Parathyroid adenoma (tissue), 2 donors: ENCODE measurements around the gene KLF16.

Source experiments
- H2AFZ ChIP-seq: fragments of 300-600 bp; sonication (generic); one replicate; pipeline ENCODE4 v1.7.0; 2017; ENCODE audit warnings: antibody characterized with exemption, mild to moderate bottlenecking
- H3K27ac ChIP-seq: fragments of 300-600 bp; sonication (generic); one replicate; pipeline ENCODE4 v1.7.0; 2017
- H3K27me3 ChIP-seq: fragments of 300-600 bp; sonication (generic); one replicate; pipeline ENCODE4 v1.7.0; 2017; ENCODE audit warnings: low read length; ENCODE audit not compliant: control insufficient read depth, insufficient read depth
- H3K36me3 ChIP-seq: fragments of 300-600 bp; sonication (generic); one replicate; pipeline ENCODE4 v1.7.0; 2017; ENCODE audit warnings: low read length; ENCODE audit not compliant: control insufficient read depth, insufficient read depth
- H3K4me1 ChIP-seq: fragments of 300-600 bp; sonication (generic); one replicate; pipeline ENCODE4 v1.7.0; 2017; ENCODE audit warnings: control low read depth
- H3K4me2 ChIP-seq: fragments of 300-600 bp; sonication (generic); one replicate; pipeline ENCODE4 v1.7.0; 2017; ENCODE audit warnings: low read length
- H3K4me3 ChIP-seq: fragments of 300-600 bp; sonication (generic); one replicate; pipeline ENCODE4 v1.7.0; 2017; ENCODE audit warnings: low read depth, low read length
- H3K79me2 ChIP-seq: fragments of 300-600 bp; sonication (generic); one replicate; pipeline ENCODE4 v1.7.0; 2017; ENCODE audit warnings: control low read depth
- H3K9ac ChIP-seq: fragments of 300-600 bp; sonication (generic); one replicate; pipeline ENCODE4 v1.7.0; 2017; ENCODE audit warnings: mild to moderate bottlenecking
- H3K9me3 ChIP-seq: fragments of 300-600 bp; sonication (generic); one replicate; pipeline ENCODE4 v1.7.0; 2017; ENCODE audit warnings: low read length; ENCODE audit not compliant: control insufficient read depth
- TF ChIP-seq, protein P1 (sequence below): fragments of 300-600 bp; sonication (generic); IDR thresholded peaks from one replicate; pipeline ENCODE4 v1.7.0; 2017; ENCODE audit warnings: antibody characterized with exemption, mild to moderate bottlenecking
- donor health status: primary hyperparathyroidism.

The KLF16 gene

DNA sequence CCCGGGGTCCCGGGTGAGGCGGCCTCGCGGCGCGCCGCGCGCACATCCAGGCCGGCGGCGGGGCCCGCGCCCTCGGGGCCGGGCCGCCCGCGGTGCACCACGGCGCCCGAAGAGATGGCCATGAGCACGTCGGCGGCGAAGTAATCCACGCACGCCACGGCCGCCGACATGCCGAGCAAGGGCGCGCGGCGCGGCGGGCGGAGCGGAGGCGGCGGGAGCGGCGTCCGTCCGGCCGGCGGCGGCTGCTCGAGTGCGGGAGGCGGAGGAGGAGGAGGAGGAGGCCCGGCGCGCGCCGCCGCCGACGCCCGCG is at the start of gene KLF16:
Gene KLF16 (minus strand): TSS at position 252 of the 310 bp plus-strand sequence. CDS start 82 bp downstream, at position 170.
- TF ChIP-seq, protein P1, sequence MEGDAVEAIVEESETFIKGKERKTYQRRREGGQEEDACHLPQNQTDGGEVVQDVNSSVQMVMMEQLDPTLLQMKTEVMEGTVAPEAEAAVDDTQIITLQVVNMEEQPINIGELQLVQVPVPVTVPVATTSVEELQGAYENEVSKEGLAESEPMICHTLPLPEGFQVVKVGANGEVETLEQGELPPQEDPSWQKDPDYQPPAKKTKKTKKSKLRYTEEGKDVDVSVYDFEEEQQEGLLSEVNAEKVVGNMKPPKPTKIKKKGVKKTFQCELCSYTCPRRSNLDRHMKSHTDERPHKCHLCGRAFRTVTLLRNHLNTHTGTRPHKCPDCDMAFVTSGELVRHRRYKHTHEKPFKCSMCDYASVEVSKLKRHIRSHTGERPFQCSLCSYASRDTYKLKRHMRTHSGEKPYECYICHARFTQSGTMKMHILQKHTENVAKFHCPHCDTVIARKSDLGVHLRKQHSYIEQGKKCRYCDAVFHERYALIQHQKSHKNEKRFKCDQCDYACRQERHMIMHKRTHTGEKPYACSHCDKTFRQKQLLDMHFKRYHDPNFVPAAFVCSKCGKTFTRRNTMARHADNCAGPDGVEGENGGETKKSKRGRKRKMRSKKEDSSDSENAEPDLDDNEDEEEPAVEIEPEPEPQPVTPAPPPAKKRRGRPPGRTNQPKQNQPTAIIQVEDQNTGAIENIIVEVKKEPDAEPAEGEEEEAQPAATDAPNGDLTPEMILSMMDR = no peak
- peaks cover 19% of the 10 kb centered on the region for H3K4me1 ChIP-seq
- peaks cover 6% of the 10 kb centered on the region for H3K79me2 ChIP-seq
- H3K9ac ChIP-seq = no peak within 1 kb of the TSS
- H3K27me3 ChIP-seq = no peaks in the 10 kb centered on the region
- peak within 1 kb of the TSS; percentile 83 for H2AFZ ChIP-seq
- H3K4me2 ChIP-seq = peak within 1 kb of the TSS; percentile 91
- no peaks in the 10 kb centered on the region for H3K9me3 ChIP-seq
- peak within 1 kb of the TSS; percentile 66 for H3K27ac ChIP-seq
- H3K36me3 ChIP-seq = no peaks in the 10 kb centered on the region
- H3K4me3 ChIP-seq = peak within 1 kb of the TSS; percentile 71

DNA sequence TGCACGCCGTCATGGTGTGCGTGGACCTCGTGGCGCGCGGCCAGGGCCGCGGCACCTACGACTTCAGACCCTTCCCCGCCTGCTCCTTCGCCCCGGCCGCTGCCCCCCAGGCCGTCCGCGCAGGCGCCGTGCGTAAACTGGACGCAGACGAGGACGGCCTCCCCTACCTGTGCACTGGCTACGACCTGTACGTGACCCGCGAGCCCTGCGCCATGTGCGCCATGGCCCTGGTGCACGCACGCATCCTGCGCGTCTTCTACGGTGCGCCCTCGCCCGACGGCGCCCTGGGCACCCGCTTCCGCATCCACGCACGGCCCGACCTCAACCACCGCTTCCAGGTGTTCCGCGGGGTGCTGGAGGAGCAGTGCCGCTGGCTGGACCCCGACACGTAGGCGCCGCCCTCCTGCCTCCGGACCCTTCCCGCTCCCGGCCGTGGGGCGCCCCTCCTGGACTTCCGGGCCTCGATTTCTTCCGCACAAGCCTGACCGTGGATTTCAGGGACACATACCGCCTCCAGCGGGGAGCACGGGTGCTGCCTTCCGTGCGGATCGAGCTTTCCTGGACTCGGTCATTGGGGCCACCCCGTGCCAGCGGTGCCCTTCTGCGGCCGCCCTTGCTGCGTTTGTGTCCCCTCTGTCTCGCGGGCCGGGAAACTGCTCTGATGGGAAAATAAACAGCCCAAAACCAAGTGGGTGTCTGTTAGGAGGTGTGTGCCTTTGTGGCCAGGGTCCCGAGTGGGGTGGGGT is 49.6 kb upstream of the KLF16 start:
- Histone ChIP-seq H3K36me3 (no peaks in the 10 kb centered on the region), H2AFZ (no peak overlapping the region), H3K4me1 (peaks cover 4% of the 10 kb centered on the region), H3K9ac (no peak overlapping the region), H3K4me2 (no peak overlapping the region), H3K9me3 (no peaks in the 10 kb centered on the region), H3K4me3 (no peak overlapping the region), H3K27ac (no peak overlapping the region), H3K27me3 (no peaks in the 10 kb centered on the region), H3K79me2 (peaks cover 2% of the 10 kb centered on the region)
- TF ChIP-seq, protein P1 = no peak

DNA sequence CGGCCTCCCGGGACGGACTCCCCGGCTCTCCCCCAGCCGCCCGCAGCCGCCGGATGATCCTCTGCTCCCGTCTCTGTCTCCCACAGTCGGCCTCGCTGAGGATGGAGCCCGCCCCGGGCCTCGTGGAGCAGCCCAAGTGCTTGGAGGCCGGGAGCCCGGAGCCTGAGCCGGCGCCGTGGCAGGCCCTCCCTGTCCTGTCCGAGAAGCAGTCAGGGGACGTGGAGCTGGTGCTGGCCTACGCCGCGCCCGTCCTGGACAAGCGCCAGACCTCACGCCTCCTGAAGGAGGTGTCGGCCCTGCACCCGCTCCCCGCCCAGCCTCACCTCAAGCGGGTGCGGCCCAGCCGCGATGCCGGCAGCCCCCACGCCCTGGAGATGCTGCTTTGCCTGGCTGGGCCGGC is 48.6 kb upstream of the KLF16 start:
- no peaks in the 10 kb centered on the region for H3K36me3 ChIP-seq
- H3K9me3 ChIP-seq = no peaks in the 10 kb centered on the region
- no peak overlapping the region for H3K27ac ChIP-seq
- peaks cover 2% of the 10 kb centered on the region for H3K79me2 ChIP-seq
- H3K9ac ChIP-seq = no peak overlapping the region
- no peak overlapping the region for H2AFZ ChIP-seq
- no peak overlapping the region for H3K4me3 ChIP-seq
- TF ChIP-seq, protein P1 = no peak
- H3K27me3 ChIP-seq = no peaks in the 10 kb centered on the region
- H3K4me2 ChIP-seq = no peak overlapping the region
- peaks cover 4% of the 10 kb centered on the region for H3K4me1 ChIP-seq

DNA sequence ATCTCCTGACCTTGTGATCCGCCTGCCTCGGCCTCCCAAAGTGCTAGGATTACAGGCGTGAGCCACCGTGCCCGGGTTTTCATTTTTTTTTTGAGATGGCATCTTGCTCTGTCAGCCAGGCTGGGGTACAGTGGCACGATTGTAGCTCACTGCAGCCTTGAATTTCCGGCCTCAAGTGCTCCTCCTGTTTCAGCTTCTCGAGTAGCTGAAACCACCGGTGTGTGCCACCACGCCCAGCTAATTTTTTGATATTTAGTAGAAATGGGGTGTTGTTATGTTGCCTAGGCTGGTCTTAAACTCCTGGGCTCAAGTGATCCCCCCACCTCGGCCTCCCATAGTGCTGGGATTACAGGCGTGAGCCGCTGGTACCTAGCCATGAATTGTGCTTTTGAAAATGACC is 47.7 kb upstream of the KLF16 start:
- H2AFZ ChIP-seq = no peak overlapping the region
- H3K36me3 ChIP-seq = no peaks in the 10 kb centered on the region
- no peaks in the 10 kb centered on the region for H3K9me3 ChIP-seq
- H3K9ac ChIP-seq = no peak overlapping the region
- H3K4me1 ChIP-seq = peaks cover 4% of the 10 kb centered on the region
- H3K4me3 ChIP-seq = no peak overlapping the region
- peaks cover 5% of the 10 kb centered on the region for H3K79me2 ChIP-seq
- TF ChIP-seq, protein P1 = no peak
- no peak overlapping the region for H3K27ac ChIP-seq
- no peak overlapping the region for H3K4me2 ChIP-seq
- H3K27me3 ChIP-seq = no peaks in the 10 kb centered on the region

DNA sequence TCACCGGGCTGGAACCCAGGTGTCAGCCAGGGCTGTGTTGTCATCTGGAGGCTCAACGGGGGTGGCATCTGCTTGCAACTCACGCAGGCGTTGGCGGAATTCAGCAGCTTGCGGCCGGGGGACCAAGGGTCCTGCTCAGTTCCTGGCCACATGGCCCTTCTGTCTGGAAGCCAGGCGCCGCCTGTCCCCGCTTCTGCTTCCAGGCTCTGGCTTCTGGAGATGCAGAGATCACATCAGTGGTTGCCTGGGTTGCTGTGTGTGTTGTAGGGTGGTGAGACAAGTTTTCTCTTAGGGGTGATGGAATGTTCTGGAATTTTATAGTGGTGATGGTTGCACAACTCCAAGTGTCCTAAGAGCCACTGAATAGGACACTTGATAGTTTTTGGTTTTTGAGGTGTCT is 46.8 kb upstream of the KLF16 start:
- no peak overlapping the region for H3K9ac ChIP-seq
- H2AFZ ChIP-seq = no peak overlapping the region
- TF ChIP-seq, protein P1 = no peak
- peaks cover 4% of the 10 kb centered on the region for H3K4me1 ChIP-seq
- peaks cover 10% of the 10 kb centered on the region for H3K79me2 ChIP-seq
- H3K36me3 ChIP-seq = no peaks in the 10 kb centered on the region
- no peak overlapping the region for H3K27ac ChIP-seq
- no peak overlapping the region for H3K4me2 ChIP-seq
- no peak overlapping the region for H3K4me3 ChIP-seq
- no peaks in the 10 kb centered on the region for H3K27me3 ChIP-seq
- H3K9me3 ChIP-seq = no peaks in the 10 kb centered on the region
